A673 (cell line): ENCODE measurements around the gene PHLDB2. TPM values are rescaled to one million over a fixed set of nuclear protein-coding genes. Genes with fewer than 3 reads are reported as not detected.

Source experiments
- Bru-seq: library from RNA; stranded (reverse); fragments of 400-500 nt; gene quantifications from one replicate; lab custom pipeline; 2021; lab: Mats Ljungman, UMichigan
- BruChase-seq, 2 experiments: library from RNA; stranded (reverse); fragments of 400-500 nt; gene quantifications; one replicate each; lab custom pipeline; 2021; lab: Mats Ljungman, UMichigan
- BruUV-seq: library from RNA; stranded (reverse); fragments of 400-500 nt; replicated peaks from 2 replicates; lab custom pipeline; 2021; lab: Mats Ljungman, UMichigan
- CTCF ChIA-PET: fragments of 300-600 bp; sonication (Branson Sonifier 250); formaldehyde crosslinking; loops from one replicate; lab custom pipeline; 2022; ENCODE audit warnings: antibody characterized with exemption; lab: Charles Lee
- POLR2A ChIA-PET: fragments of 300-600 bp; sonication (Branson Sonifier 250); formaldehyde crosslinking; loops from one replicate; lab custom pipeline; 2022; ENCODE audit warnings: antibody characterized with exemption; ENCODE audit not compliant: low non-redundant PET; lab: Charles Lee
- DNase-seq: peaks from one replicate; pipeline ENCODE4 v3.0.0-alpha.2; 2015; ENCODE audit warnings: low spot score
- H3K27ac ChIP-seq: fragments of 200-600 bp; sonication (generic); 2 replicates; pipeline ENCODE4 v1.5.1; 2016; ENCODE audit warnings: mixed run types, low read depth, mild to moderate bottlenecking, mixed read lengths, antibody characterized with exemption, low read length; ENCODE audit not compliant: poor library complexity, severe bottlenecking
- H3K27me3 ChIP-seq: fragments of 200-600 bp; sonication (generic); replicated peaks from 2 replicates; pipeline ENCODE4 v1.6.1; 2017; ENCODE audit warnings: mixed run types, low read depth, mild to moderate bottlenecking, mixed read lengths, antibody characterized with exemption, low read length; ENCODE audit not compliant: insufficient read depth, poor library complexity
- H3K36me3 ChIP-seq: fragments of 200-600 bp; sonication (generic); 2 replicates; pipeline ENCODE4 v1.6.1; 2016; ENCODE audit warnings: mixed run types, mild to moderate bottlenecking, mixed read lengths, antibody characterized with exemption, low read length; ENCODE audit not compliant: insufficient read depth, poor library complexity, severe bottlenecking
- H3K4me1 ChIP-seq: fragments of 200-600 bp; sonication (generic); 2 replicates; pipeline ENCODE4 v1.6.1; 2017; ENCODE audit warnings: mixed run types, mild to moderate bottlenecking, mixed read lengths, antibody characterized with exemption, low read length; ENCODE audit not compliant: insufficient read depth, poor library complexity, severe bottlenecking
- H3K4me3 ChIP-seq: fragments of 200-600 bp; sonication (generic); 2 replicates; pipeline ENCODE4 v1.5.1; 2016; ENCODE audit warnings: low read depth, mixed run types, mild to moderate bottlenecking, mixed read lengths, low read length; ENCODE audit not compliant: poor library complexity, severe bottlenecking
- H3K9me3 ChIP-seq: fragments of 200-600 bp; sonication (generic); 2 replicates; pipeline ENCODE4 v1.6.1; 2016; ENCODE audit warnings: mixed run types, low read depth, mild to moderate bottlenecking, mixed read lengths, antibody characterized with exemption, low read length; ENCODE audit not compliant: poor library complexity, severe bottlenecking
- EZH2 ChIP-seq: fragments of 200-600 bp; sonication (generic); IDR thresholded peaks from 2 replicates; pipeline ENCODE4 v1.6.1; 2017; ENCODE audit warnings: borderline replicate concordance, low read depth, mild to moderate bottlenecking, mixed read lengths, antibody characterized with exemption, low read length; ENCODE audit not compliant: poor library complexity, severe bottlenecking
- intact Hi-C: fragments of 100-400 bp; cut with micrococcal nuclease; formaldehyde crosslinking; loops from one replicate; pipeline ENCODE4 v1.10.0; 2022; ENCODE audit not compliant: unreplicated experiment
- long read RNA-seq: library from polyadenylated mRNA; stranded (forward); transcript quantifications from one replicate; pipeline ENCODE4 v2.0.0, GENCODE V29; 2022
- total RNA-seq: library from RNA; stranded (reverse); gene quantifications from 2 replicates; pipeline ENCODE4 v1.2.3, GENCODE V29; 2021
- TF ChIP-seq, protein P1 (sequence below): fragments of 300-800, 200-600 bp; sonication (generic); conservative IDR thresholded peaks from 2 replicates; pipeline ENCODE4 v1.5.1; 2017; ENCODE audit warnings: low read depth, mild to moderate bottlenecking, antibody characterized with exemption, low read length, moderate library complexity, mixed read lengths

The PHLDB2 gene
- 11.7 and 13.1 TPM in 2 replicates for total RNA-seq
- percentile 60 among the genes with signal in this experiment for Bru-seq, nascent RNA
- percentile 55 among the genes with signal in this experiment for BruChase-seq, experiment 1, labeled RNA remaining after a 2-hour chase
- percentile 47 among the genes with signal in this experiment for BruChase-seq, experiment 2, labeled RNA remaining after a 6-hour chase
- long read RNA-seq, full-length matches to known transcripts = 2 of 4 reads
- long read RNA-seq, partial matches to known transcripts = 1 of 4 reads
- long read RNA-seq, other reads (novel, unspliced or antisense) = 1 of 4 reads

GRCh38 chr3:111859061-111859973 lies at the start of gene PHLDB2:
TSS of gene PHLDB2 (plus strand) at chr3:111859265. CDS start at chr3:111884078, 24,813 bp downstream.
- peak; percentile 79 for DNase-seq
- intact Hi-C loops = no loop called here
- no peaks in the 10 kb centered on the region for H3K36me3 ChIP-seq
- no peaks in the 10 kb centered on the region for H3K27me3 ChIP-seq
- H3K4me1 ChIP-seq = peaks cover 34% of the 10 kb centered on the region
- ChIA-PET CTCF (interaction anchor here (0.6 to 1.8 kb wide), 7 partner anchors 11 to 184 kb away, joined by 3 to 35 read pairs (median 4); no protein-coding TSS in a partner anchor), POLR2A (interaction anchor here (0.5 kb wide), 1 partner anchor 58 kb away, joined by 3 read pairs; no protein-coding TSS in a partner anchor)
- no peak for TF ChIP-seq EZH2
- TF ChIP-seq, protein P1, sequence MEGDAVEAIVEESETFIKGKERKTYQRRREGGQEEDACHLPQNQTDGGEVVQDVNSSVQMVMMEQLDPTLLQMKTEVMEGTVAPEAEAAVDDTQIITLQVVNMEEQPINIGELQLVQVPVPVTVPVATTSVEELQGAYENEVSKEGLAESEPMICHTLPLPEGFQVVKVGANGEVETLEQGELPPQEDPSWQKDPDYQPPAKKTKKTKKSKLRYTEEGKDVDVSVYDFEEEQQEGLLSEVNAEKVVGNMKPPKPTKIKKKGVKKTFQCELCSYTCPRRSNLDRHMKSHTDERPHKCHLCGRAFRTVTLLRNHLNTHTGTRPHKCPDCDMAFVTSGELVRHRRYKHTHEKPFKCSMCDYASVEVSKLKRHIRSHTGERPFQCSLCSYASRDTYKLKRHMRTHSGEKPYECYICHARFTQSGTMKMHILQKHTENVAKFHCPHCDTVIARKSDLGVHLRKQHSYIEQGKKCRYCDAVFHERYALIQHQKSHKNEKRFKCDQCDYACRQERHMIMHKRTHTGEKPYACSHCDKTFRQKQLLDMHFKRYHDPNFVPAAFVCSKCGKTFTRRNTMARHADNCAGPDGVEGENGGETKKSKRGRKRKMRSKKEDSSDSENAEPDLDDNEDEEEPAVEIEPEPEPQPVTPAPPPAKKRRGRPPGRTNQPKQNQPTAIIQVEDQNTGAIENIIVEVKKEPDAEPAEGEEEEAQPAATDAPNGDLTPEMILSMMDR = no peak
- BruUV-seq = no TSS peak
- H3K9me3 ChIP-seq = no peaks in the 10 kb centered on the region
- H3K27ac ChIP-seq = peak within 1 kb of the TSS; percentile 63
- peak within 1 kb of the TSS; percentile 76 for H3K4me3 ChIP-seq

GRCh38 chr3:111810909-111811308 lies 48.2 kb upstream of the PHLDB2 start:
- POLR2A ChIA-PET = no interaction called here
- no TSS peak for BruUV-seq
- Histone ChIP-seq H3K36me3 (no peaks in the 10 kb centered on the region), H3K27me3 (no peaks in the 10 kb centered on the region), H3K9me3 (no peaks in the 10 kb centered on the region), H3K4me1 (no peaks in the 10 kb centered on the region), H3K27ac (no peak overlapping the region), H3K4me3 (no peak overlapping the region)
- peak; percentile 48 for DNase-seq
- no peak for TF ChIP-seq EZH2
- TF ChIP-seq, protein P1 = no peak
- CTCF ChIA-PET = no interaction called here
- intact Hi-C loops = no loop called here

DNA sequence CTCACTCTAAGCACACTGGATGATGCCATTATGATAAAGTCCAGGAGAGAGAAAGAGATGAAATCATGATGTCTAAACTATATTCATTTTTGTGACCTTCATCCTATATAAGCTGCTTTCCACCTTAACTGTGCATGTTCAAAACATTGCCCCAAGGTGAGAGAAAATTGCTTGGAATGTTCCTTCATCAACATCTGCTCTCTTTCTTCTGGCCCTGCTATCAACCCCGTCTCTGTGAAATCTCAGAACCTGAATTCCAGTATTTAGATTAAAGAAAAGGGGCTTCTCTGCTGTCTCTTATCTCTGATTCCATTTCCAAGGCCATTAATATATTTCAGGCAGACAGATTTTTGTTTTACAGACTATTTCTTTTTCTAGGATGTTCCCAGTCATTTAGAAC lies 47.3 kb upstream of the PHLDB2 start:
- no peaks in the 10 kb centered on the region for H3K4me1 ChIP-seq
- no TSS peak for BruUV-seq
- no peaks in the 10 kb centered on the region for H3K27me3 ChIP-seq
- intact Hi-C loops = no loop called here
- H3K9me3 ChIP-seq = no peaks in the 10 kb centered on the region
- no peak overlapping the region for H3K27ac ChIP-seq
- H3K4me3 ChIP-seq = no peak overlapping the region
- DNase-seq = no peak
- TF ChIP-seq, protein P1 = no peak
- CTCF ChIA-PET = no interaction called here
- POLR2A ChIA-PET = no interaction called here
- no peaks in the 10 kb centered on the region for H3K36me3 ChIP-seq
